IMR-90 (cell line): ENCODE data around the gene ATXN1. TPM values are rescaled to one million over a fixed set of nuclear protein-coding genes. Genes with fewer than 3 reads are reported as not detected.

Source experiments
- ATAC-seq: fragments of 200-7000 bp; cut with Tn5 transposase; 2 replicates; pipeline ENCODE4 v1.9.1; 2020; ENCODE audit warnings: low read depth, mild to moderate bottlenecking, moderate library complexity
- BruUV-seq: library from RNA; stranded (reverse); fragments of 400-500 nt; replicated peaks from 2 replicates; lab custom pipeline; 2021; lab: Mats Ljungman, UMichigan
- CTCF ChIA-PET: fragments of 300-600 bp; formaldehyde crosslinking; extraction: SDS; loops from one replicate; lab custom pipeline; 2021; ENCODE audit warnings: antibody characterized with exemption; lab: Yijun Ruan, JAX
- POLR2A ChIA-PET: fragments of 300-600 bp; sonication (Branson Sonifier 250); formaldehyde crosslinking; loops from one replicate; lab custom pipeline; 2022; ENCODE audit warnings: antibody characterized with exemption; ENCODE audit not compliant: unreplicated experiment; lab: Charles Lee
- DNase-seq: peaks from one replicate; pipeline ENCODE4 v3.0.0; 2013
- H2AFZ ChIP-seq: replicated peaks from 2 replicates; pipeline ENCODE3; 2013; ENCODE audit warnings: low read length, mild to moderate bottlenecking; ENCODE audit not compliant: poor library complexity
- H2AK5ac ChIP-seq: 2 replicates; pipeline ENCODE4 v1.6.1; 2013; ENCODE audit warnings: low read depth, low read length, inconsistent platforms
- H2AK9ac ChIP-seq: replicated peaks from 2 replicates; pipeline ENCODE3; 2013; ENCODE audit warnings: mild to moderate bottlenecking, low read depth, low read length, moderate library complexity; ENCODE audit not compliant: poor library complexity
- H2BK120ac ChIP-seq: 2 replicates; pipeline ENCODE4 v1.6.1; 2013; ENCODE audit warnings: low read depth, low read length, inconsistent platforms
- H2BK15ac ChIP-seq: 3 replicates; pipeline ENCODE4 v1.6.1; 2013; ENCODE audit warnings: low read depth, low read length, inconsistent platforms
- H2BK20ac ChIP-seq: 2 replicates; pipeline ENCODE4 v1.6.1; 2013; ENCODE audit warnings: low read depth, mild to moderate bottlenecking, inconsistent platforms, low read length, moderate library complexity
- H2BK5ac ChIP-seq: 2 replicates; pipeline ENCODE4 v1.6.1; 2013; ENCODE audit warnings: mild to moderate bottlenecking, low read depth, low read length, inconsistent platforms; ENCODE audit not compliant: poor library complexity, severe bottlenecking
- H3K14ac ChIP-seq: replicated peaks from 2 replicates; pipeline ENCODE4 v1.6.1; 2013; ENCODE audit warnings: low read depth, low read length, inconsistent platforms
- H3K18ac ChIP-seq: 2 replicates; pipeline ENCODE4 v1.6.1; 2013; ENCODE audit warnings: low read depth, low read length, control low read depth
- H3K23ac ChIP-seq: 2 replicates; pipeline ENCODE4 v1.6.1; 2013; ENCODE audit warnings: low read depth, low read length, inconsistent platforms
- H3K27ac ChIP-seq: 2 replicates; pipeline ENCODE4 v1.5.1; 2013; ENCODE audit warnings: mild to moderate bottlenecking, control low read depth, low read length; ENCODE audit not compliant: insufficient read depth
- H3K27me3 ChIP-seq: 2 replicates; pipeline ENCODE4 v1.6.1; 2013; ENCODE audit warnings: low read length; ENCODE audit not compliant: control insufficient read depth, insufficient read depth
- H3K36me3 ChIP-seq: 2 replicates; pipeline ENCODE4 v1.6.1; 2013; ENCODE audit warnings: low read length, mixed read lengths; ENCODE audit not compliant: control insufficient read depth, insufficient read depth
- H3K4ac ChIP-seq: 2 replicates; pipeline ENCODE4 v1.6.1; 2013; ENCODE audit warnings: low read depth, low read length, inconsistent platforms
- H3K4me1 ChIP-seq: 2 replicates; pipeline ENCODE4 v1.6.1; 2013; ENCODE audit warnings: low read length, mixed read lengths; ENCODE audit not compliant: control insufficient read depth, insufficient read depth
- H3K4me2 ChIP-seq: 2 replicates; pipeline ENCODE4 v1.6.1; 2013; ENCODE audit warnings: low read depth, mild to moderate bottlenecking, control low read depth, low read length, moderate library complexity
- H3K4me3 ChIP-seq: 2 replicates; pipeline ENCODE4 v1.5.1; 2013; ENCODE audit warnings: low read depth, mild to moderate bottlenecking, control low read depth, low read length, moderate library complexity; ENCODE audit not compliant: insufficient read depth
- H3K56ac ChIP-seq: 2 replicates; pipeline ENCODE4 v1.6.1; 2013; ENCODE audit warnings: low read length, inconsistent platforms; ENCODE audit not compliant: insufficient read depth; ENCODE audit errors: extremely low read depth
- H3K79me1 ChIP-seq, 2 experiments: 2 replicates each; pipeline ENCODE4 v1.6.1; 2013; ENCODE audit warnings: low read length in 2 of 2, inconsistent platforms in 1 of 2, low read depth in 1 of 2
- H3K9ac ChIP-seq: 2 replicates; pipeline ENCODE4 v1.6.1; 2013; ENCODE audit warnings: low read depth, low read length, control low read depth
- H3K9me1 ChIP-seq: 2 replicates; pipeline ENCODE4 v1.6.1; 2013; ENCODE audit warnings: low read length, inconsistent platforms; ENCODE audit not compliant: insufficient read depth
- H3K9me3 ChIP-seq: 2 replicates; pipeline ENCODE4 v1.6.1; 2013; ENCODE audit warnings: low read length; ENCODE audit not compliant: control insufficient read depth, insufficient read depth
- H4K20me1 ChIP-seq: 2 replicates; pipeline ENCODE4 v1.6.1; 2013; ENCODE audit warnings: low read length, inconsistent platforms; ENCODE audit not compliant: insufficient read depth
- H4K5ac ChIP-seq: 2 replicates; pipeline ENCODE4 v1.6.1; 2013; ENCODE audit warnings: mild to moderate bottlenecking, low read depth, low read length, control low read depth
- H4K8ac ChIP-seq, 2 experiments: 2 replicates each; pipeline ENCODE4 v1.6.1; 2013; ENCODE audit warnings: low read depth in 2 of 2, low read length in 2 of 2, control low read depth in 1 of 2, inconsistent platforms in 1 of 2
- H4K91ac ChIP-seq: 2 replicates; pipeline ENCODE4 v1.6.1; 2013; ENCODE audit warnings: low read depth, low read length, inconsistent platforms; ENCODE audit not compliant: insufficient read depth
- BHLHE40 ChIP-seq: fragments of 150-350 bp; IDR thresholded peaks from 2 replicates; pipeline ENCODE4 v1.6.1; 2016; ENCODE audit warnings: mild to moderate bottlenecking, low read depth, low read length
- CEBPB ChIP-seq: IDR thresholded peaks from 2 replicates; pipeline ENCODE4 v1.6.1; 2012; ENCODE audit warnings: low read depth, low read length, improper control_type of control experiment
- CHD1 ChIP-seq: IDR thresholded peaks from 2 replicates; pipeline ENCODE4 v1.6.1; 2012; ENCODE audit warnings: low read depth, low read length, improper control_type of control experiment
- CTCF ChIP-seq: conservative IDR thresholded peaks from 2 replicates; pipeline ENCODE4 v1.5.1; 2012; ENCODE audit warnings: mild to moderate bottlenecking, low read depth, low read length, improper control_type of control experiment
- FOS ChIP-seq: fragments of 150-350 bp; IDR thresholded peaks from 2 replicates; pipeline ENCODE4 v1.6.1; 2016; ENCODE audit warnings: low read depth, low read length
- MAFK ChIP-seq: IDR thresholded peaks from 2 replicates; pipeline ENCODE4 v1.6.1; 2012; ENCODE audit warnings: low read depth, low read length, improper control_type of control experiment
- MAZ ChIP-seq: IDR thresholded peaks from 2 replicates; pipeline ENCODE4 v1.6.1; 2012; ENCODE audit warnings: low read depth, mild to moderate bottlenecking, low read length, improper control_type of control experiment, moderate library complexity, borderline replicate concordance
- MXI1 ChIP-seq: IDR thresholded peaks from 2 replicates; pipeline ENCODE4 v1.6.1; 2012; ENCODE audit warnings: low read depth, mild to moderate bottlenecking, low read length, moderate library complexity, borderline replicate concordance
- NFE2L2 ChIP-seq: fragments of 150-350 bp; IDR thresholded peaks from 2 replicates; pipeline ENCODE4 v1.6.1; 2016; ENCODE audit warnings: low read depth, mild to moderate bottlenecking, low read length
- POLR2A ChIP-seq: IDR thresholded peaks from 2 replicates; pipeline ENCODE4 v1.6.1; 2012; ENCODE audit warnings: mild to moderate bottlenecking, low read depth, low read length
- RAD21 ChIP-seq: IDR thresholded peaks from 2 replicates; pipeline ENCODE4 v1.6.1; 2012; ENCODE audit warnings: low read length, improper control_type of control experiment
- RCOR1 ChIP-seq: IDR thresholded peaks from 2 replicates; pipeline ENCODE4 v1.6.1; 2012; ENCODE audit warnings: mild to moderate bottlenecking, low read length, improper control_type of control experiment; ENCODE audit not compliant: insufficient replicate concordance
- SMC3 ChIP-seq: fragments of 150-350 bp; IDR thresholded peaks from 2 replicates; pipeline ENCODE4 v1.6.1; 2016; ENCODE audit warnings: low read depth, mild to moderate bottlenecking, antibody characterized with exemption, low read length, moderate library complexity
- USF2 ChIP-seq: fragments of 150-350 bp; IDR thresholded peaks from 2 replicates; pipeline ENCODE4 v1.6.1; 2017; ENCODE audit warnings: mild to moderate bottlenecking, antibody characterized with exemption, low read length, low read depth
- WGBS, 2 experiments: methylation state at CpG; one replicate each; pipeline versions ENCODE4 v1.1.5 to v1.1.7; 2013; ENCODE audit warnings: missing lambda C conversion rate in 2 of 2; ENCODE audit not compliant: insufficient read length in 1 of 2; ENCODE audit errors: extremely low coverage in 2 of 2; 5-methylcytosine and 5-hydroxymethylcytosine counted together
- dilution Hi-C: fragments of 300-500 bp; cut with HindIII; formaldehyde crosslinking; loops from one replicate; pipeline ENCODE4 v1.14.3; 2018; ENCODE audit warnings: low sequenced_read_pairs; ENCODE audit not compliant: unreplicated experiment
- in situ Hi-C: fragments of 300-500 bp; cut with MboI; formaldehyde crosslinking; loops from 3 replicates; pipeline ENCODE4 v1.14.3; 2019; ENCODE audit warnings: low sequenced_read_pairs, inconsistent platforms, mixed read lengths
- intact Hi-C: fragments of 100-400 bp; cut with micrococcal nuclease; formaldehyde crosslinking; loops from 2 replicates; pipeline ENCODE4 v1.10.0; 2022
- polyA plus RNA-seq, 3 experiments: library from polyadenylated mRNA; depleted of rRNA; stranded (reverse); fragments of >200 nt; gene quantifications; 2 replicates each; pipeline ENCODE4 v1.2.3, GENCODE V29; 2012; ENCODE audit warnings: low replicate concordance in 1 of 3
- total RNA-seq: library from RNA; depleted of rRNA; stranded (reverse); fragments of >200 nt; gene quantifications from 2 replicates; pipeline ENCODE4 v1.2.3, GENCODE V29; 2012
- TF ChIP-seq, protein P1 (sequence below): fragments of 150-350 bp; IDR thresholded peaks from 2 replicates; pipeline ENCODE4 v1.6.1; 2016; ENCODE audit warnings: low read depth, mild to moderate bottlenecking, low read length, moderate library complexity, borderline replicate concordance

ATXN1 gene
- total and polyA plus RNA-seq, 2 of the 4 experiments (the other 2 are of a cell fraction), result 7.3 to 11.1 TPM

GRCh38 chr6:16700202-16700915 lies 60.9 kb downstream of the ATXN1 start:
- H3K79me1 ChIP-seq, result peaks cover 25 to 71% of the 10 kb centered on the region in 2 experiments
- no peak for DNase-seq
- no peak overlapping the region for H4K5ac ChIP-seq
- 0 out of 2 replicates have a peak overlapping the region, but pooled peaks have one; percentile 55 for H3K18ac ChIP-seq
- H3K4me2 ChIP-seq, result peak overlapping the region; percentile 67; the same call in 1 of the 2 replicates
- no TSS peak for BruUV-seq
- 0 out of 2 replicates have a peak overlapping the region, but pooled peaks have one; percentile 19 for H3K14ac ChIP-seq
- ChIA-PET CTCF (no interaction called here), POLR2A (no interaction called here)
- H3K27me3 ChIP-seq, result no peaks in the 10 kb centered on the region
- dilution Hi-C loops, result no loop called here
- intact Hi-C loops, result no loop called here
- H3K4me3 ChIP-seq, result no peak overlapping the region
- no peak overlapping the region for H4K91ac ChIP-seq
- peaks cover 45% of the 10 kb centered on the region for H4K20me1 ChIP-seq
- no peak overlapping the region for H3K56ac ChIP-seq
- no peak overlapping the region for H3K9ac ChIP-seq
- no CpG with 5 or more reads among the region's 13 CpGs for WGBS, 2 experiments
- H2AFZ ChIP-seq, result no peak overlapping the region
- H3K4ac ChIP-seq, result no peak overlapping the region; the same call in 1 of the 2 replicates
- H2BK20ac ChIP-seq, result no peak overlapping the region
- in situ Hi-C loops, result no loop called here
- H2AK9ac ChIP-seq, result no peak overlapping the region
- no peak overlapping the region for H3K23ac ChIP-seq
- 0 out of 4 replicates have a peak overlapping the region, but pooled peaks of 1 of the 2 experiments have one; percentile 19 for H4K8ac ChIP-seq
- no peak overlapping the region for H3K27ac ChIP-seq
- peaks cover 13% of the 10 kb centered on the region for H3K9me1 ChIP-seq
- no peak overlapping the region for H2BK5ac ChIP-seq
- peaks cover 19% of the 10 kb centered on the region for H3K4me1 ChIP-seq
- no peak overlapping the region for H2BK120ac ChIP-seq
- no peak for ATAC-seq
- H2BK15ac ChIP-seq, result no peak overlapping the region
- 0 out of 2 replicates have a peak, but pooled peaks cover under 1% of the 10 kb centered on the region for H3K36me3 ChIP-seq
- no peaks in the 10 kb centered on the region for H3K9me3 ChIP-seq
- peak overlapping the region; percentile 58 for H2AK5ac ChIP-seq
- TF ChIP-seq MAFK, result no peak
- no peak for TF ChIP-seq RCOR1
- TF ChIP-seq CTCF, result no peak
- TF ChIP-seq MXI1, result no peak
- no peak for TF ChIP-seq USF2
- no peak for TF ChIP-seq SMC3
- TF ChIP-seq BHLHE40, result no peak
- no peak for TF ChIP-seq POLR2A
- TF ChIP-seq, protein P1, sequence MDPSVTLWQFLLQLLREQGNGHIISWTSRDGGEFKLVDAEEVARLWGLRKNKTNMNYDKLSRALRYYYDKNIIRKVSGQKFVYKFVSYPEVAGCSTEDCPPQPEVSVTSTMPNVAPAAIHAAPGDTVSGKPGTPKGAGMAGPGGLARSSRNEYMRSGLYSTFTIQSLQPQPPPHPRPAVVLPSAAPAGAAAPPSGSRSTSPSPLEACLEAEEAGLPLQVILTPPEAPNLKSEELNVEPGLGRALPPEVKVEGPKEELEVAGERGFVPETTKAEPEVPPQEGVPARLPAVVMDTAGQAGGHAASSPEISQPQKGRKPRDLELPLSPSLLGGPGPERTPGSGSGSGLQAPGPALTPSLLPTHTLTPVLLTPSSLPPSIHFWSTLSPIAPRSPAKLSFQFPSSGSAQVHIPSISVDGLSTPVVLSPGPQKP, result no peak
- TF ChIP-seq MAZ, result no peak
- TF ChIP-seq RAD21, result no peak
- no peak for TF ChIP-seq CHD1
- no peak for TF ChIP-seq NFE2L2
- TF ChIP-seq CEBPB, result no peak
- TF ChIP-seq FOS, result no peak
